KMS-11 (cell line): ENCODE measurements around the gene NECTIN4.

Experiments
- H2AFZ ChIP-seq: fragments of 200-600 bp; sonication (generic); 2 replicates; pipeline ENCODE4 v1.6.1; 2016; ENCODE audit warnings: antibody characterized with exemption, mixed run types, low read depth
- H3K27ac ChIP-seq: fragments of 200-600 bp; sonication (generic); 2 replicates; pipeline ENCODE4 v1.6.1; 2016; ENCODE audit warnings: mild to moderate bottlenecking, mixed run types
- H3K27me3 ChIP-seq: fragments of 200-600 bp; sonication (generic); 2 replicates; pipeline ENCODE4 v1.6.1; 2017; ENCODE audit warnings: mild to moderate bottlenecking, low read depth, mixed run types, moderate library complexity; ENCODE audit not compliant: insufficient read depth
- H3K36me3 ChIP-seq: fragments of 200-600 bp; sonication (generic); 2 replicates; pipeline ENCODE4 v1.6.1; 2017; ENCODE audit warnings: mild to moderate bottlenecking, mixed run types; ENCODE audit not compliant: insufficient read depth
- H3K4me1 ChIP-seq: fragments of 200-600 bp; sonication (generic); 2 replicates; pipeline ENCODE4 v1.6.1; 2016; ENCODE audit warnings: mild to moderate bottlenecking, low read depth, mixed run types; ENCODE audit not compliant: poor library complexity, severe bottlenecking
- H3K4me2 ChIP-seq: fragments of 200-600 bp; sonication (generic); 2 replicates; pipeline ENCODE4 v1.7.0; 2016; ENCODE audit warnings: mild to moderate bottlenecking, mixed run types
- H3K4me3 ChIP-seq: fragments of 200-600 bp; sonication (generic); IDR thresholded peaks from 2 replicates; pipeline ENCODE4 v1.6.1; 2017; ENCODE audit warnings: low read depth, low read length, mixed read lengths; ENCODE audit not compliant: insufficient read depth
- H3K79me2 ChIP-seq: fragments of 200-600 bp; sonication (generic); 2 replicates; pipeline ENCODE4 v1.6.1; 2016; ENCODE audit warnings: low read depth, mixed run types; ENCODE audit not compliant: insufficient read depth
- H3K9ac ChIP-seq: fragments of 200-600 bp; sonication (generic); 2 replicates; pipeline ENCODE4 v1.6.1; 2016; ENCODE audit warnings: mild to moderate bottlenecking, mixed run types
- H4K20me1 ChIP-seq: fragments of 200-600 bp; sonication (generic); 2 replicates; pipeline ENCODE4 v1.6.1; 2016; ENCODE audit warnings: mild to moderate bottlenecking, mixed run types; ENCODE audit not compliant: insufficient read depth
- TF ChIP-seq, protein P1 (sequence below): fragments of 200-600 bp; sonication (generic); conservative IDR thresholded peaks from 2 replicates; pipeline ENCODE4 v1.6.1; 2017; ENCODE audit warnings: low read depth, mild to moderate bottlenecking, antibody characterized with exemption, low read length, moderate library complexity, mixed read lengths

Gene NECTIN4

DNA sequence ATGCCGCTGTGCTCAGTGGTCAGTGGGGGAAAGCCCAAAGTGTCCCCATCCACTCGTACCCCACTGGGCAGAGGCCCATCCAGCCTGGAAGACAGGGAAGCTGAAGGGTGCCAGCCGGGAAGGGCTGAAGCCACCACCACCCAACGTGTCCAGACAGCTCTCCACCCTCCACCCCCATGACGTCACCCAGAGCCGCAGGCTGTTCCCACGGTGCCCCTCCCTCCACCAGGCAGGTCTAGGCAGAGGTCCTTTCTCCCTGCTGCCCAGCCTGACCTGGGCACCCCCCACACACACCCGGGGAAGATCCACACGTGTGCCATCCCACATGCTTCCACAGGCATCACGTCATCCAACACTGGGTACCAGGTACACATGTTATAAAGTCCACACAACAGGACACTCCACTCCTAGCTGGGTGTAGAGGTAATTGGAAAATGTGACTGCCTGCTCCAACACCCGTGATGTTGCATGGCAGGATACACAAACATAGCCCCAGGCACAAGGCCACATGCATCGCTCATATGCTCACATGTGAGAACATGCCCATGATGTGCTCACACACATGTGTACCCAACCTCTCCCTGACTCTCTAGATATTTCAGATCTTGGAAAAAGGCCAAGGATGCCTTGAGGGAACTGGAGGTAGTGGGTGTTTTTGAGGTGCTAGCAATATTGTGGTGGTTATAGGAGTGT is 14.5 kb downstream of the NECTIN4 start:
- peaks cover 22% of the 10 kb centered on the region for H3K4me1 ChIP-seq
- no peak overlapping the region for H3K27ac ChIP-seq
- no peak overlapping the region for H3K4me3 ChIP-seq
- no peaks in the 10 kb centered on the region for H3K79me2 ChIP-seq
- no peaks in the 10 kb centered on the region for H3K36me3 ChIP-seq
- H3K27me3 ChIP-seq, result no peaks in the 10 kb centered on the region
- H3K9ac ChIP-seq, result no peak overlapping the region
- no peak overlapping the region for H2AFZ ChIP-seq
- TF ChIP-seq, protein P1, sequence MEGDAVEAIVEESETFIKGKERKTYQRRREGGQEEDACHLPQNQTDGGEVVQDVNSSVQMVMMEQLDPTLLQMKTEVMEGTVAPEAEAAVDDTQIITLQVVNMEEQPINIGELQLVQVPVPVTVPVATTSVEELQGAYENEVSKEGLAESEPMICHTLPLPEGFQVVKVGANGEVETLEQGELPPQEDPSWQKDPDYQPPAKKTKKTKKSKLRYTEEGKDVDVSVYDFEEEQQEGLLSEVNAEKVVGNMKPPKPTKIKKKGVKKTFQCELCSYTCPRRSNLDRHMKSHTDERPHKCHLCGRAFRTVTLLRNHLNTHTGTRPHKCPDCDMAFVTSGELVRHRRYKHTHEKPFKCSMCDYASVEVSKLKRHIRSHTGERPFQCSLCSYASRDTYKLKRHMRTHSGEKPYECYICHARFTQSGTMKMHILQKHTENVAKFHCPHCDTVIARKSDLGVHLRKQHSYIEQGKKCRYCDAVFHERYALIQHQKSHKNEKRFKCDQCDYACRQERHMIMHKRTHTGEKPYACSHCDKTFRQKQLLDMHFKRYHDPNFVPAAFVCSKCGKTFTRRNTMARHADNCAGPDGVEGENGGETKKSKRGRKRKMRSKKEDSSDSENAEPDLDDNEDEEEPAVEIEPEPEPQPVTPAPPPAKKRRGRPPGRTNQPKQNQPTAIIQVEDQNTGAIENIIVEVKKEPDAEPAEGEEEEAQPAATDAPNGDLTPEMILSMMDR, result no peak
- H3K4me2 ChIP-seq, result no peak overlapping the region
- H4K20me1 ChIP-seq, result no peaks in the 10 kb centered on the region

DNA sequence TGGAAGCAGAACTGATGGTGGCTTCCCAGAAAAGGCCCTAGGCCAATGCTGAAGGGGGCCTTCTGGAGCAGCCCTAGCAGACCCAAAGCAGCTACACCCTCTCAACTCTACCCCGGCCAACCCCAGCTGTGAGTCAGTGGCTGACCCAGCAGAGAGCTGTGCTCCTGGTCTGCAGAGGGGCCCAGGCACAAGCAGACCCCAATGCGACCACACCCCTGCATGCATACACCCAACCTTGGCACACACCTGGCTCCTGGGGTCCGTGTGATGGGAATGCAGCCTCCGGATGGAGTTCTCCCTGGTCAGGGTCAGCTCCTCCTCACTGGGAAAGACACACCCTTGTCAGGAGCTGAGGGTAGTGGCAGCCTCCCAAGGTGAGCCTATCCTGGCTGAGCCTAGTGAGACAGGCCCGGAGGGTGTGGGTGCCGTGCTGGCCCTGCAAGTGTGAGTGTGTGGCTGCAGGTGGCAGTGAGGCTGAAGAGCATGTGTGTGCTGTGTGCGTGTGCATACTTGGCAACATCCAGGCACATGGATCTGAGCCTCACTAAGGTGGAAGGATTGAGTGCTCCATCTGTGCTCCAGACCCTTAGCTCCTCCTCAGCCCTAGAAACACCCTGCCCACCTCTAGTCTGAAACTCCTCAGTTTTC is 15.8 kb downstream of the NECTIN4 start:
- Histone ChIP-seq H3K4me2 (no peak overlapping the region), H3K27ac (no peak overlapping the region)

DNA sequence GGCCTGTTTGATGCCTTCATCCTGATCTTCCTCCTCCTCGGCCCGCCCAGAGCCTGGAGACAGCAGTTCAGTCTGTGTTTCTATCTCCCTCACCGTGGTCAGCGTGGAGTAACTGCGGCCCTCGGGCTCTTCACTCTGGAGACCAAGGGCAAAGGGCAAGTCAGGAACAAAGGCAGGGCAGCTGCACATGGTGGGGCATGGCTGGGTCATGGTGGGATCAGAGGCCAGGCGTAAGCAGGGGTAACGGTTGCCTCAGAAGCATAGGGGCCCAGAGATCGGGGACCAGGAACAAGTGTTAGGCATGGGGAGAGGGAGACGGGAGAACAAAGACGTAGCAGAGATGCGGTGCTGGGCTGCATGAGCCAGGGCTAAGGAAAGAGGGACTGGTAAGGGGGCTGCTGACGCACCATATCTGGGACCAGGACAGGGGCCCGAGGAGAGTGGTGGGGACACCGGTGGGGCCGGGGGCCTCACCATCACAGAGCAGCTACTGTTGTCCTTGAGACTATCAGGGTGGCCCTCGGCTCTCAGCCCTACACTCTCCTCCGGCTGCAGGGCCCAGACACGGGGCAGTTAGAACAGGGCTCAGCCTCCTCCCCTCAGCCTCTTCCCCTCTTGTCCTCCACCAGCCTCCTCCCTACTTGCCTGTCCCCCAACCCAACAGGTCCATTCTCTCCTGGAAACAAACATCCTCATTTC is 16.5 kb downstream of the NECTIN4 start:
- no peaks in the 10 kb centered on the region for H3K27me3 ChIP-seq
- H3K4me3 ChIP-seq, result no peak overlapping the region
- H3K36me3 ChIP-seq, result no peaks in the 10 kb centered on the region
- H2AFZ ChIP-seq, result no peak overlapping the region
- no peaks in the 10 kb centered on the region for H4K20me1 ChIP-seq
- TF ChIP-seq, protein P1, result no peak; the same call in 1 of the 2 replicates
- H3K79me2 ChIP-seq, result peaks cover 18% of the 10 kb centered on the region
- H3K4me2 ChIP-seq, result no peak overlapping the region
- no peak overlapping the region for H3K9ac ChIP-seq
- H3K27ac ChIP-seq, result no peak overlapping the region
- H3K4me1 ChIP-seq, result peaks cover 32% of the 10 kb centered on the region

More for the DNA sequence above, 15.8 kb downstream of the NECTIN4 start:
- Histone ChIP-seq H3K27me3 (no peaks in the 10 kb centered on the region), H4K20me1 (no peaks in the 10 kb centered on the region), H3K79me2 (peaks cover 11% of the 10 kb centered on the region), H3K9ac (no peak overlapping the region), H2AFZ (no peak overlapping the region), H3K4me1 (peaks cover 25% of the 10 kb centered on the region), H3K36me3 (no peaks in the 10 kb centered on the region), H3K4me3 (no peak overlapping the region)
- TF ChIP-seq, protein P1, result no peak; the same call in 1 of the 2 replicates

DNA sequence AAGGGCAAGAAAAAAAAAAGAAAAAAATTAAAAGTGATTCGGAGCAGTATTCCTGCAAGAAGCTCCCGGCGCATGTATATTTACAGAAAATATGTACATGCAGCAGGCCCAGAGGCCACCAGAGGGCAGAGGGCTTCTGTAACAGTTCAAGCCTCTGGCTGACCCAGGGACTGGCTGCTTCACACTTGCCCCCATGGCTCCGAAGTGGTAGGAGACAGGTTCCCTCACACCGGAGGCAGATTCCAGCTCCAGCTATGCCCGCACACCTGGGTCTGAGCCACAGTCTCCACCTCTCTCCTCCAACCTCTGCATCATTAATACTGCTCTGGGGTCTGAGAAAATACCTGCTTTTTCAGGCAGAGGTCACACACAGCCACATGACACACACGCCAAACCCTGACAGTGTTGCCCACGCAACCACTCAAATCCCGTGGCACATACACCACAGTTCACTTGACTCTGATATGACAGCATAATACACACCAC is 17.4 kb downstream of the NECTIN4 start:
- Histone ChIP-seq H3K4me1 (peaks cover 41% of the 10 kb centered on the region), H4K20me1 (no peaks in the 10 kb centered on the region), H2AFZ (0 out of 2 replicates have a peak overlapping the region, but pooled peaks have one; percentile 2), H3K79me2 (peaks cover 27% of the 10 kb centered on the region), H3K4me3 (no peak overlapping the region), H3K9ac (no peak overlapping the region), H3K4me2 (no peak overlapping the region), H3K27me3 (no peaks in the 10 kb centered on the region), H3K27ac (no peak overlapping the region), H3K36me3 (no peaks in the 10 kb centered on the region)
- TF ChIP-seq, protein P1, result peak; percentile 88
